ENCODE data around the gene SORCS2.

The SORCS2 gene

DNA sequence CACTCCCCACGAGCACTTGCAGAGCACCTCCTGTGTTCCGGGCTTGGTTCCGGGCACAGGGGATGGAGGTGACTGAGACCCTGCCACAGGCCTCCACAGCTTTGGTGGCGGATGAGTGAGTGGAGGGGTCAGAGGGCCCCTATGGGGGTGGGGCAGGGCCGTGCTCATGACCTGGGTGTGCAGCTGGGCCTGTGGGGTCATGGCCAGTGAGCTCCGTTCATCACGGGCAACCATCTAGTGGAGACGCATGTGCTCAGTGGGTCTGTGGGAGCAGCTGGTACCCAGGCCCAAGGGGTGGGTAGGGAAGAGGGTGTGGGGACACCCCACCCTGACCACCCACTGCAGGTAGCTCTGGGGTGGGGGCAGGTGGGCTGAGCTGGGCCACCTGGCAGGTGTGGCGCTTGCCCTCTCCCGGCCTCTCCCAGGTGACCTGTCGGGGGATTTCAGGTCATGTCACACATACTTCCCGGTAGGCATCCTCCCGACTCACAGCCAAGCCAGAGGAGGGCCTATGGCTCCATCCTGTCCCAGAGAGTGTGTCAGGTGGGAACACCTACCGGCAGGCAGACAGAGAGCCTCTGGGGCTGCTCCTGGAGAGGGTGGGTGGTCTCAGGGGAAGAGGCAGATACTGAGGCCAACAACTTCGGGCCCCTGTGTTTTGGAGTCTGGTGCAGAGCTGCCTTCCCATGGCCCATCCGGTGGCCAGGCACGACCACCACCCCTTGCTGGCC lies 238.8 kb downstream of the SORCS2 start:
- in situ Hi-C loops (cut with HindIII; ENCODE audit: low pct_unique_long_range_greater_than_20kb, low sequenced_read_pairs): no loop called here
- TF ChIP-seq JUND (IDR thresholded peaks at IDR 0.05; ENCODE audit: low read depth): no peak
- DNase-seq (ENCODE audit: low read depth in 1 of 2, low spot score in 1 of 2): no peak

DNA sequence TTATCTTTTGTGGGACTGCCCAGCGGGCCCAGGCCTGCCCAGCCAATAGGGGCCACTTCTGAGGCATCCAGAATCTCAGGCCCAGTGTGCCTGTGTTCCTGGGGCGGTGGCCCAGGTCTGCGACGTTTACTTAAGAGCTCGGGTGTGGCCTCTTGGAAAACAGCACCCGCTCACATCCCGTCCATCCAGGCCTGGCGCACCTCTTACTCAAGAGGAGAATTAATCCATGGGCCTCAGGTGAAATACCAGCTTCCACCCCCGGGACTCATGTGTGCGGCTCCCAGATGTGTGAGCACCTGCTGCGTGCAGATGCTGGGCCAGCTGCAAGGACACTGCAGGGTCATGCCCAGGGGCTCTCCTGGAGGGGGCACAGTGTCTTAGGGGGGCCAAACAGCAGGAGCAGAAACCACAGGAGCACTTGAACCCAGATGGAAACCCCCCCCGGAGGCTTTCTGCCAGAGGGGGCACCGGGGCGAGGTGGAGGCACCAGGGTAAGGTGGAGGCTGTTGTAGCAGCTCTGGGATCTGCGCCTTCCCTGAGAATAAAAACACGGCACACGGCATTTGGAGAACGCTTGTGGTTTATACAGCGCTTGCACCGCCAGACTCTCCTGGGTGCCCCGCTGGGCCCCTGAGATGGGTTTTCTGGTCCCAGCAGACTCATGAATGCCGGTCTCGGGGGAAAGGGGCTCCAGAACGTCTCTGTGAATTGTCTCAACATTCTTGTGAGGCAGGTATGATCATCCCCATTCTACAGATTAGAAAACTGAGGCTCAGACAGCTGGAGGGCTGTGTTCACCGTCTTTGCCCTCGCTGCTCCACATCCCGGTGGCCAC lies 239.6 kb downstream of the SORCS2 start:
- in situ Hi-C loops (cut with HindIII; ENCODE audit: low pct_unique_long_range_greater_than_20kb, low sequenced_read_pairs): no loop called here
- DNase-seq (ENCODE audit: low read depth in 1 of 2, low spot score in 1 of 2): no peak
- TF ChIP-seq JUND (IDR thresholded peaks at IDR 0.05; ENCODE audit: low read depth): no peak

DNA sequence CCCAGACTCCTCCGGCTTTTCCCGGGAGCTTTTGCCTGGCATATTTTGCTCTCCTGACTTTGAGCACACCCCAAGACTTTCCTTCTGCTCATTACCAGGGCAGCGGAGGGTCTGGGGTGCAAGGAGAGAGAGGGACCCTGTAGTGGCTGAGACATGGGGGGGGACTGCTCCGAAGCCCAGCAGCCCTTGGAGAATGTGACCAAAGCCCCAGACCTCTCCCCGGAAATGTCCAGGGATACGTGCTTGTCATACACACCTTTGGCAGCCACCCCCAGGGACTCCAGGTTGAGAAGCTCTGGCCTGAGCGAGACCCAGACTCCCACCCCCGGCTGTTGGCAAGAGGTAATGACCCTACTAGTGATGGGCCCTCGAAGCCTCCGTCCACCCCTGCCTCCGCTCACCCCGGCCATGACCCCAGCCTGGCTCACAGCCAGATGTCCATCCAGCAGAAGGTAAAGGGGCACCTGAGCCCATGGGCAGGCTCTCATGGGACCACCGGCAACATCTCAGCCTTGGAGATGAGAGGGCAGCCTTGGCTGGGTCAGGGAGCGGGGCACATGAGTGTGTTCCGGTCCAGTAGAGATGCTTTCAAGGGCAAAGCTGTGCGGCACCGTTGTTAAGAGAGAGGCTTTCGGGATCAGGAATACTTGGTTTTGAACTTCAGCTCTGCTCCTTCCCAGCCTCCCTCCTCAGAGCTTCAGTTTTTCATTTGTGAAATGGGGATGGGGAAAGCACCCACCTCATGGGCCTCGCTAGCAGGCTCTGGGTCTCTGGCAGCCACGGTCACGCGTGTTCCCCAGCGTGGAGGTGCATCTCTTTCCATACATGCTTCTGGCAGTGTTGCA lies 240.4 kb downstream of the SORCS2 start:
- TF ChIP-seq JUND (IDR thresholded peaks at IDR 0.05; ENCODE audit: low read depth): no peak
- no peak for DNase-seq (ENCODE audit: low read depth in 1 of 2, low spot score in 1 of 2)
- in situ Hi-C loops (cut with HindIII; ENCODE audit: low pct_unique_long_range_greater_than_20kb, low sequenced_read_pairs): no loop called here

DNA sequence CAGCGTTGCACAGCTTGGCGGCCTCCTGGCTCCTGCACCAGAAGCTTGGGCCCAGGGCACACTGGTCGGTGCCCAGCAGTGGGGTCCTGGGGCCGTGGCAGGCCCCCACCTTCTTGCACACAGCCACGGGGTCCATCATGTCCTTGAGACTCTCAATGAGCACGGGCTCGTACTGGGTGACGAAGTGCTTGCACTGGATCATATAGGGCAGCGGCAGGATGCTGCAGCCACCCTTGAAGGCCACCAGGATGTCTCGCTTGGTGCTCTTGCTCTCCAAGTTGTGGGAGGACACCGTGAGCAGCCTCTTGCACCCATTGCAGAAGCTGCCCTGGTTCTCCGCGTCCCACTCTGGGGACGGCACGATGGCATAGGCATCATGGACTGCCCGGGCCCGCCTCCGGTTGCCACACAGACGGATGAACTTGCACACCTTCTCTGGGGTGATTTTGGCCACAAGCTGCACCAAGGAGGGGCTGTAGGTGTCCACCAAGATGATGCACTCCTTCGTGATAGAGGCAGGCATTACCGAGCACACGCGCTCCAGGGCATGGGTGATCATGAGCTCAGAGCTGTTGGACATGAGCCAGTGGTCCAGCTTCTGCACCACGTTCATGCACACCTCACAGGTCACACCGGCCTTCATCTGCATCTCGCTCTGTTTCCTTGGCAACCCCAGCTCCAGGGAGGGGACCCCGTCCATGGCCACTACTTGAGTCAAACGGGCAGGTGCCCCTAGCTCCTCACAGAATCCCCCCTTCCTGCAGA lies 241.2 kb downstream of the SORCS2 start:
- no peak for TF ChIP-seq JUND (IDR thresholded peaks at IDR 0.05; ENCODE audit: low read depth)
- no peak for DNase-seq (ENCODE audit: low read depth in 1 of 2, low spot score in 1 of 2)
- in situ Hi-C loops (cut with HindIII; ENCODE audit: low pct_unique_long_range_greater_than_20kb, low sequenced_read_pairs): no loop called here

DNA sequence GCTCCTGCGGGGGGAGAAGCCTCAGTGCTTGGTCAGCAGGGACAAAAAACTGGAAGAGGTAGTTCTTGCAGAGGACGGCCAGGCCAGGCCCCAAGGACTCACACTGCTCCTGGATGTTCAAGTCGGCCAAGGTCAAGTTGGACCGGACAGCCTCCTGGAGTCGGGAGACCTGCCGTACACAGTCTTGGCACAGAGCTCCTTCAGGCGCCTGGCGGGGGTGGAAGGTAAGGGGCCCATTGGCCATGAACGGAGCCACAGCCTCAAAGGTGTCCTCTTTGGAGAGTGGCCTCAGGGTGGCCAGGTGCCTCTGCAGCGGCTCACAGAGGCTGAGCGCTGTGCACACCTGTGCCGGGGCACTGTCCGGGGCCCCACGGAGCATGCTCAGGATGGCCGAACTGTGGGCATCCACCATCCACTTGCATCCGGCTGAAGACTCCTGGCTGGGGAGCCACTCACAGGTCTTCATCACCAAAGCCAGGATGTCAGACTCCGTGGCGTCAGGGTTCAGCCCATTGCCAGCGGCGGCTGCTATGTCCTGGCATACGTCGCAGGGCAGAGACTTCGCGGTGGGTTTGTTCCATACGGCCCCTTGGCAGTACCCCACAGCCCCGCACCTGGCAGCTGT lies 241.9 kb downstream of the SORCS2 start:
- TF ChIP-seq JUND (IDR thresholded peaks at IDR 0.05; ENCODE audit: low read depth): no peak
- no peak for DNase-seq (ENCODE audit: low read depth in 1 of 2, low spot score in 1 of 2)
- in situ Hi-C loops (cut with HindIII; ENCODE audit: low pct_unique_long_range_greater_than_20kb, low sequenced_read_pairs): no loop called here

DNA sequence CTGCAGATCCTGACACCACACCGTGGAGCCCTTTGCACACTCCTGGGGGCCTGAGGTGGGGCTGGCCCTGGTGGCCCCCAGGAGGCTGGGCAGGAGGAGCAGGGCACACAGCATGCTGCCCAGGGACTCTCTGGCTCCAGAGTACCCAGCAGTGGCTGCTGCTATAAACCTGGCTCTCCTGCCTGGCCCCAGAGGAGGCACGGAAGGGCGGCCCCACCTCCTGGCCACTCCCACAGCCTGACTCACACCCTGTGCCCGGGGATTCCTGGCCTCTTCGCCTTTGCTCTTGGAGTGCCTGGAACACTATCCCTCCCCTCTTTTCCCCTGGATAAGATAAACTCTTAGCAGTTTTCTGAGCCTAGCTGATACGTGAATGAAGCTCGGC lies 242.4 kb downstream of the SORCS2 start, which contains the start of gene PSAPL1:
TSS of gene PSAPL1 (minus strand) at position 165 of the 385 bp plus-strand sequence. CDS start at position 114, 51 bp downstream.
- TF ChIP-seq JUND (IDR thresholded peaks at IDR 0.05; ENCODE audit: low read depth): no peak
- peak; percentile 45 to 56 for DNase-seq (ENCODE audit: low read depth in 1 of 2, low spot score in 1 of 2)
- in situ Hi-C loops (cut with HindIII; ENCODE audit: low pct_unique_long_range_greater_than_20kb, low sequenced_read_pairs): no loop called here

DNA sequence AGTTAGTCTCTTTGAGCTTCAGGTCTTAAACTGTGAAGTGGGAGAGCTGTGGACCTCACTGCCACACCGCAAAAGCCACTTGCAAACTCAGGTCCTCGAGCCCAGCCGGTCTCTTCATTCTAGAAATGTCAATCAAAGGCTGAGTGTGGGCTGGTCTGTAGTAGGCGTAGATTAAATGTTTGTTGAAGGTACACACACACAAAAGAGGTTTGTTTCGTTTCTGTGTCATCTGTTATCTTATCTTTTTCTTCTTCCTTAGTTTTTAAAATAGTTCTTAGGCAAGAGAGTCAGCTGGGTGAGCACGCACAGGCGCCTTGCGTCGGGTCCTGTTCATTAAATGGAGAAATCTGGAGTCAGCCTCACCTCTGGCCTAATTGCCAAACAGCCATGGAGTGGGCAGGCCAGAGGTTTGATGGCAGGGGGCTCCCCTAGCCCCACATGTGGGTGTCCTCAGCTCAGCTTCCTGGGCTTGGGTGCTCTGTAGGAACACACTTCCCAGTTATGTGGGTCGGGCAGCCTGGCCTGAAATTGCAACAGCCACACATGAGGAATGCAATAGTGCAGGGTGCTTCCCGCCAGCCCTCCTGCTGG lies 243.2 kb downstream of the SORCS2 start:
- TF ChIP-seq JUND (IDR thresholded peaks at IDR 0.05; ENCODE audit: low read depth): no peak
- no peak for DNase-seq (ENCODE audit: low read depth in 1 of 2, low spot score in 1 of 2)

DNA sequence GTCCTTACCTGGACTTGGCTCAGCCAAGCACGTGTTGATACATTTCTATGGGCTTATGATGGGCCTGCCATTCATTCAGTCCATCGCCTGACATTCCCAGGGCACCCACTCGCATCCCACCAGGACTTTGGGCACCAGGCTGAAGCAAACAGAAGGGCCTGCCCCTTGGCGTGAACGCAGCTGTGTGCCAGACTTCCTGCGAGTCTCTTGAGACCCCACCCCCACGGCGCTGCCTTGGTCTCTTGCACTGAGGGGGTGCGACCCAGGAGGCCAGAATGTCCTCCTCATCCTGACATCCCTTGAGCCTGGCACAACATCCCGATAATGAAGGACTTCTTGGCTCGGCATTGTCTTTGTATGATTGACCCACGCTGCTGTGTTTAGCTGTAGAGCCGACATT lies 243.9 kb downstream of the SORCS2 start:
- in situ Hi-C loops (cut with HindIII; ENCODE audit: low pct_unique_long_range_greater_than_20kb, low sequenced_read_pairs): no loop called here
- TF ChIP-seq JUND (IDR thresholded peaks at IDR 0.05; ENCODE audit: low read depth): no peak
- DNase-seq (ENCODE audit: low read depth in 1 of 2, low spot score in 1 of 2): no peak

More for the DNA sequence above, 243.2 kb downstream of the SORCS2 start:
- in situ Hi-C loops (cut with HindIII; ENCODE audit: low pct_unique_long_range_greater_than_20kb, low sequenced_read_pairs): no loop called here

DNA sequence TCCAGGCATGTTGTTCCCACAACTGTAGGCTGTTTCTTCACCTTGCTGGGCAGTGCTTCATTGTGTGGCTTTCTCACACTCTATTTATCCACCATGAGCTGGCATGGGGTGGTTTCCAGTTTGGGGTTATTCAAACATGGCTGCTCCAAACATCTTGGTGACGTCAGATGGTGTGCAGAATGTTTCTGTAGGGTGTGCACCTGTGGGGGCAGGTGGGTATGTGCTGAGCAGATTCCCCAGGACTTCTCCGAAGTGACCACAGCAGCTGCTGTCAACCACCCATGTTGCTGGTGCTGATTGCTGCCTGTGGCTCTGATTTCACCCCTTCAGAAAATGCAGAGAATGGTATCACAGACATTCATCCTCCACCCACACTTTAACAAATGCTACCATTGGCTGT lies 247.4 kb downstream of the SORCS2 start:
- TF ChIP-seq JUND (IDR thresholded peaks at IDR 0.05; ENCODE audit: low read depth): no peak
- no peak for DNase-seq (ENCODE audit: low read depth in 1 of 2, low spot score in 1 of 2)
- in situ Hi-C loops (cut with HindIII; ENCODE audit: low pct_unique_long_range_greater_than_20kb, low sequenced_read_pairs): no loop called here

DNA sequence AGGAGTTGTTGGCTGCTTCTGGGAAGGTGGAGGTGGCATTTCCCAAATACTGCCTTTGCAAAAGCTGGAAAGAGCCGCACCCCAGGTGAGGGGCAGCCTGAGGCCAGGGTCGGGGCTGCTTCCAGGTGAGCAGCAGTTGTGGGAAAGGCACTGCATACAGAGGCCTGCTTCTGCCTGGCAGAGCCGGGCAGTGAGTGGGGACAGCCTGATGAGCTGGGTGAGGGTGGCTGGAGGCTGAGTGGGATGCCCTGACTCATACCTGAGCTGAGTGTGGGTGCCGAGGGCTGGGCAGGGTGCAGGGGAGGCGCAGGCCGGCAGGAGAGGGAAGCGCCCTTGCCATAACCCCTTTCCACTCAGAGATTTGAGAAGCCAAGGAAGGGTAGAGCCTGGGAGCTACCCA lies 248.9 kb downstream of the SORCS2 start:
- DNase-seq (ENCODE audit: low read depth in 1 of 2, low spot score in 1 of 2): no peak
- in situ Hi-C loops (cut with HindIII; ENCODE audit: low pct_unique_long_range_greater_than_20kb, low sequenced_read_pairs): no loop called here
- no peak for TF ChIP-seq JUND (IDR thresholded peaks at IDR 0.05; ENCODE audit: low read depth)

DNA sequence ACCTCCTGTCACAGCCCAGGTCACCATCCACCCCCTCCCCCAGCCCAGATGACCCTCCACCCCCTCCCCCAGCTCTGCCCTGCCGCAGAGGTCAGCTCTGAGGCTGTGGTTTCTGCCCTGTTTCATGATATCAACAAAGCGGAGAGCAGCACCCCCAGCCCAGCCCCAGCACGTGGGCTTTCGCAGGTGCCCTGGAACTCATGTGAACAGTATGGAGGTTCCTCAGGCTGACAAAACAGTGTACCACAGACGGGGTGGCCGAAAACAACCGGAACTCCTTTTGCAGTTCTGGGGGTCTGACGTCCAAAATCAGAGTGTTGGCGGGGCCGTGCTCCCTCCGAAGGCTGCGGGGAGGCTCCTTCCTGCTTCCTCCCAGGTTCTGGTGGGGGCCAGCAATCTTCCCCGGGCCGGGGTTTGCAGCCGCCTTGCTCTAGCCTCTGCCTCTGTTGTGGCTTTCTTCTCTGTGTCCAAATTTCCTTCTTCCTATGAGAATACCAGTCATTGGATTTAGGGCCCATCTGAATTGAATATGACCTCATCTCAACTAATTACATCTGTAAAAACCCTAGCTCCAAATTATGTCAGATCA lies 250.3 kb downstream of the SORCS2 start:
- in situ Hi-C loops (cut with HindIII; ENCODE audit: low pct_unique_long_range_greater_than_20kb, low sequenced_read_pairs): no loop called here
- TF ChIP-seq JUND (IDR thresholded peaks at IDR 0.05; ENCODE audit: low read depth): no peak
- no peak for DNase-seq (ENCODE audit: low read depth in 1 of 2, low spot score in 1 of 2)

Data from T47D (cell line).